ENCODE results near the gene PEX14.

DNA sequence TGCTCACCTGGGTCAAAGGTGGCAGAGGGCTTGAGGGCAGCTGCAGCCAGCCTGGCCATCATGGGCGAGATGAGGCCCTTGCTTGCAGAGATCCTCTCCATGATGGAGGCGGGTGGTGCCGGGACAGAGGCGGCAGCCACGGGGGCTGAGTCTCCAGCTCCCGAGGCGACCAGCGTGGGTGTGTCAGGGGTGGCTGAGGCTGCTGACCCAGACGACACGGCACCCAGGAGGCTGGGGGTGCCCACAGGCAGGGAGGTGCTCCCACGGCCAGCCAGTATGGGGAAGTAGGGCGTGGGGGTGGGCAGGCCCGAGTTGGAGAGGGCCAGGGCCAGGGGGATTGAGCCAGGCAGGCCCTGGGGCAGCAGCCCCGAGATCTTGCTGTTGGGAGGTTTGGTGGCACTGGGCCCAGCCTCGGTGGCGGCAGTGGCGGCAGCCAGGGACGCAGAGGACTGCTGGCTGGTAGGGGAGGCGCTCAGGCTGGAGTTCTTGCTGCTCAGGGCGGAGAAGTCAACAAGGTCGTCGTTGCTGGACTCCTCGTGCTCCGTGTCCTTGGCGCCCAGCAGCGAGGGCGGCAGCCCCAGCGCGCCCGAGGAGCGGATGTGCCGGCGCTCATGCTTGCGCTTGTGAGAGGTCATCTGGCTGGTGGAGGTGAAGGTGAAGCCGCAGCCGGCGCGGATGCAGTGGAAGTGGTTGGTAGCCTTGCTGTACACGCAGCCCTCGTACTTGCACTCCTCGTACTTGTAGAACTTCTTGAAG lies 178.8 kb downstream of the PEX14 start:
- TF ChIP-seq POLR2A (IDR thresholded peaks at IDR 0.05; ENCODE audit: low read length) (no peak), GATA1 (IDR thresholded peaks at IDR 0.05; ENCODE audit: low read depth, low read length) (no peak)

Data from erythroblast (primary cell).